ENCODE results near the gene TGFB1.

DNA sequence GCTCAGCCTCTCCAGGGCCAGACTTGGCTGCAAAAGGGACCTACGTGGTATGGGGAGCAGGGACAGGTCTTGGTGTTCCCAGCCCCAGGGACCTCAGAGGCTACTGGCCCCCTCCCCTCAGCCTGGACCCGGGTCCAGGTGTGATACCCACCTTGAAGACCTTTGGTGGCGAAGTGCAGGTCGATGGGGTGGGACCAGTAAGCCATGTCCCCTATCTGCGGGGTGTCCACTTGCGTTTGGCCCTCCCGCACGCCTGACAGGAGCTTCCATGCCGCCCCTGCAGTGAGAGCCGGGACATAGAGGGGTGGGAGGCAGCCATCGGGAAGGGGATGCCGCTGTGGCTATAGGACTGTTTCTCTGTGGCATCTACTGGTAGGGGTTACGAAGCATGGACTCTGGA lies 4.0 kb upstream of the TGFB1 start:
- TF ChIP-seq EZH2 (IDR thresholded peaks at IDR 0.05; ENCODE audit: borderline replicate concordance, insufficient read depth, low read length, poor library complexity, severe bottlenecking) = no peak
- TF ChIP-seq, protein P1, sequence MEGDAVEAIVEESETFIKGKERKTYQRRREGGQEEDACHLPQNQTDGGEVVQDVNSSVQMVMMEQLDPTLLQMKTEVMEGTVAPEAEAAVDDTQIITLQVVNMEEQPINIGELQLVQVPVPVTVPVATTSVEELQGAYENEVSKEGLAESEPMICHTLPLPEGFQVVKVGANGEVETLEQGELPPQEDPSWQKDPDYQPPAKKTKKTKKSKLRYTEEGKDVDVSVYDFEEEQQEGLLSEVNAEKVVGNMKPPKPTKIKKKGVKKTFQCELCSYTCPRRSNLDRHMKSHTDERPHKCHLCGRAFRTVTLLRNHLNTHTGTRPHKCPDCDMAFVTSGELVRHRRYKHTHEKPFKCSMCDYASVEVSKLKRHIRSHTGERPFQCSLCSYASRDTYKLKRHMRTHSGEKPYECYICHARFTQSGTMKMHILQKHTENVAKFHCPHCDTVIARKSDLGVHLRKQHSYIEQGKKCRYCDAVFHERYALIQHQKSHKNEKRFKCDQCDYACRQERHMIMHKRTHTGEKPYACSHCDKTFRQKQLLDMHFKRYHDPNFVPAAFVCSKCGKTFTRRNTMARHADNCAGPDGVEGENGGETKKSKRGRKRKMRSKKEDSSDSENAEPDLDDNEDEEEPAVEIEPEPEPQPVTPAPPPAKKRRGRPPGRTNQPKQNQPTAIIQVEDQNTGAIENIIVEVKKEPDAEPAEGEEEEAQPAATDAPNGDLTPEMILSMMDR (IDR thresholded peaks at IDR 0.05; ENCODE audit: poor library complexity, severe bottlenecking) = no peak
- TF ChIP-seq RAD21 (conservative IDR thresholded peaks at IDR 0.05) = no peak
- no peak for TF ChIP-seq POLR2AphosphoS5 (IDR thresholded peaks at IDR 0.05)
- TF ChIP-seq EP300 (conservative IDR thresholded peaks at IDR 0.05; ENCODE audit: poor library complexity, severe bottlenecking) = no peak

All from neural cell (in vitro differentiated cells).